ENCODE measurements around the gene HAUS7. TPM values are rescaled to one million over a fixed set of nuclear protein-coding genes. Genes with fewer than 3 reads are reported as not detected.

Gene HAUS7
- total RNA-seq, 1 donor from 2014 or later: 22.3 TPM

DNA sequence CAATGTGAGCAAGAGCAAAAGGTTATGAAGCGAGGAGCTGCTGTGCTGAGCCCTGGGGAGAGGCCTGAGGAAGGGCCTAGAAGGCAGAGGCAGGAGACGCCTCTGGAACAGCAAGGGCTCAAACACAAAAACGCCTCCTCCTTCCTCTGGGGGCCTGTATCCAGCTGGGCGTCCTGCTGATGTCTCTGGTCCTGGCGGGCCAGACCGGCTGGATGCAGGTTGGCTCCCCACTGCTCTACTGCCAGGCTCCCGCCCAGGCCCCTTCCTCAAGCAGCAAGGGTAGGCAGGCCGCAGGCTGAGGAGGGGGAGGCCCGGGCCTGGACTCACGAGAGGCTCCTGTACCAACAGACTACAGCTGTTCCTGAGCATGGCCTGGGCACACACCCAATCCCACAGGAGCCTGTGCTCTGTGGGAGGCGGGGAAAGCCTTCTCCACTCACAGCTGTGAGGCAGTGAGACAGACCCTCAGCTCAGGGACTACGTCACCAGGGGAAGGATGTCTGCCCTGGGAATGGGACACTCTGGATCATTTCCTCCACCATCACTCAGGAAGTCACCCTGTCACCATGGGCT lies 2.3 kb downstream of the HAUS7 start:
- Mint-ChIP-seq H3K4me3 (ENCODE audit: low read depth) (no peak overlapping the region), H3K27me3 (no peaks in the 10 kb centered on the region), H3K36me3 (ENCODE audit: insufficient read depth) (peaks cover 1% of the 10 kb centered on the region), H3K9me3 (ENCODE audit: low read depth) (peaks cover 3% of the 10 kb centered on the region), H3K4me1 (ENCODE audit: low read depth) (no peaks in the 10 kb centered on the region), H3K27ac (no peak overlapping the region)
- TF ChIP-seq, protein P1, sequence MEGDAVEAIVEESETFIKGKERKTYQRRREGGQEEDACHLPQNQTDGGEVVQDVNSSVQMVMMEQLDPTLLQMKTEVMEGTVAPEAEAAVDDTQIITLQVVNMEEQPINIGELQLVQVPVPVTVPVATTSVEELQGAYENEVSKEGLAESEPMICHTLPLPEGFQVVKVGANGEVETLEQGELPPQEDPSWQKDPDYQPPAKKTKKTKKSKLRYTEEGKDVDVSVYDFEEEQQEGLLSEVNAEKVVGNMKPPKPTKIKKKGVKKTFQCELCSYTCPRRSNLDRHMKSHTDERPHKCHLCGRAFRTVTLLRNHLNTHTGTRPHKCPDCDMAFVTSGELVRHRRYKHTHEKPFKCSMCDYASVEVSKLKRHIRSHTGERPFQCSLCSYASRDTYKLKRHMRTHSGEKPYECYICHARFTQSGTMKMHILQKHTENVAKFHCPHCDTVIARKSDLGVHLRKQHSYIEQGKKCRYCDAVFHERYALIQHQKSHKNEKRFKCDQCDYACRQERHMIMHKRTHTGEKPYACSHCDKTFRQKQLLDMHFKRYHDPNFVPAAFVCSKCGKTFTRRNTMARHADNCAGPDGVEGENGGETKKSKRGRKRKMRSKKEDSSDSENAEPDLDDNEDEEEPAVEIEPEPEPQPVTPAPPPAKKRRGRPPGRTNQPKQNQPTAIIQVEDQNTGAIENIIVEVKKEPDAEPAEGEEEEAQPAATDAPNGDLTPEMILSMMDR (IDR thresholded peaks at IDR 0.05; ENCODE audit: unreplicated experiment): no peak
- DNase-seq (ENCODE audit: low spot score, unreplicated experiment): no peak

DNA sequence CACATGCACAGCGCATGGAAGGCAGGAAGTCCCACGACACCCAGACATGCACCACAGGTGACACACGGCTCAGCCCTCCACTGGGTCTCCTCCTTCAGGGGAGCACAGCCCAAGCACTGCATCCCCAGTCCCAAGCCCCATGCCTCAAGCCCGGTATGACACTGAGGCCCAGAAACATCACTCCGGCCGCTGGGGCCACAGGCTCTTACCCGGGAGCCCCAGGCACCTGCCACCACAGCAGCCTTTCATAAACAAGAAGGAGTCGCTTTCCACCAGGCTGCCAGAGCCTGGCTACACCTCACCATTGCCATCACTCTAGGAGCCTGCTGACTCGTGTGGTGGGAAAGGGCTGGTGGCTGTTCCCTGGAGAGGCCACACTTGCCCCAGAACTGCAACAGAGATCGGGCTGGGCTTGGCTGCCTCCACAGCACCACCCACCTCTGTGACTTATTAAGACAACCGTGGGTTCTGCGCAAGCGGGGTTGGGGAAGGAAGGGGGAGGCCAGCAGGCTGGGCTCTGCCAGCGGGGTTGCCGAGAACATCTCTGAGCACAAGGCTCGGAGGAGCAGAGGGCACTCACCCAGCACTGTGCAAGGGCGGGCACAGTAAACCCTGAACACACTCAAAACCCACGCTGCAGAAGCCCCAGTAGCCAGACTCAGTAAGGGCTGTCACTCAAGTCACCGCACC lies 4.5 kb downstream of the HAUS7 start:
- H3K9me3 Mint-ChIP-seq (ENCODE audit: low read depth): peaks cover 3% of the 10 kb centered on the region

GRCh38 chrX:153464116-153464515 lies 6.3 kb downstream of the HAUS7 start:
- Mint-ChIP-seq H3K36me3 (ENCODE audit: insufficient read depth) (peaks cover 10% of the 10 kb centered on the region), H3K27ac (no peak overlapping the region), H3K9me3 (ENCODE audit: low read depth) (peaks cover 6% of the 10 kb centered on the region)

More for the DNA sequence above, 4.5 kb downstream of the HAUS7 start:
- Mint-ChIP-seq H3K36me3 (ENCODE audit: insufficient read depth) (peaks cover 3% of the 10 kb centered on the region), H3K27ac (no peak overlapping the region), H3K4me3 (ENCODE audit: low read depth) (no peak overlapping the region), H3K27me3 (no peaks in the 10 kb centered on the region), H3K4me1 (ENCODE audit: low read depth) (no peaks in the 10 kb centered on the region)
- TF ChIP-seq, protein P1 (IDR thresholded peaks at IDR 0.05; ENCODE audit: unreplicated experiment): no peak
- no peak for DNase-seq (ENCODE audit: low spot score, unreplicated experiment)

DNA sequence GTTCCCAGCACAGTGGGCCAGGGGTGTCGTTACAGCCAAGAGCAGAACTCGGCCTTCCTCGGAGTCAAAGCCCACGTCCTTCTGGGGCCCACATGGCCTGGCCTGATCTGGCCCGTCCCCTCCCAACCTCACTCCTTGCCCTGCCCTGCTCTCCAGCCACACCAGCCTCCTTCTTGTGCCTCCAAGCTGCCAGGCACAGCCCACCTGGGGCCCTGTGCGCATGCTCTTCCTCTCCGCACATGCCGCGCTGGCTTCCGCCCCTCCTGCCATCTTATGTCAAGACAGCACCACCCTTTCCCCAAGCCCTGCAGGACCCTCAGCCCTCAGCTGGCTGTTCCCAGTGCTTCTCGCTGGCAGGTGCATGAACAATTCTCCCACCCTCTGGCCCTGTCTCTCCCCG lies 6.8 kb downstream of the HAUS7 start:
- Mint-ChIP-seq H3K4me1 (ENCODE audit: low read depth) (no peaks in the 10 kb centered on the region), H3K9me3 (ENCODE audit: low read depth) (peaks cover 9% of the 10 kb centered on the region), H3K27ac (no peak overlapping the region), H3K36me3 (ENCODE audit: insufficient read depth) (peaks cover 10% of the 10 kb centered on the region), H3K4me3 (ENCODE audit: low read depth) (no peak overlapping the region), H3K27me3 (no peaks in the 10 kb centered on the region)
- DNase-seq (ENCODE audit: low spot score, unreplicated experiment): no peak
- TF ChIP-seq, protein P1 (IDR thresholded peaks at IDR 0.05; ENCODE audit: unreplicated experiment): no peak

More at GRCh38 chrX:153464116-153464515, 6.3 kb downstream of the HAUS7 start:
- no peak for DNase-seq (ENCODE audit: low spot score, unreplicated experiment)
- Mint-ChIP-seq H3K4me3 (ENCODE audit: low read depth) (no peak overlapping the region), H3K27me3 (no peaks in the 10 kb centered on the region), H3K4me1 (ENCODE audit: low read depth) (no peaks in the 10 kb centered on the region)
- TF ChIP-seq, protein P1 (IDR thresholded peaks at IDR 0.05; ENCODE audit: unreplicated experiment): no peak

- no peak for DNase-seq (ENCODE audit: low spot score, unreplicated experiment)
- Mint-ChIP-seq H3K27me3 (no peaks in the 10 kb centered on the region), H3K27ac (no peak overlapping the region), H3K9me3 (ENCODE audit: low read depth) (peaks cover 9% of the 10 kb centered on the region), H3K4me1 (ENCODE audit: low read depth) (no peaks in the 10 kb centered on the region), H3K36me3 (ENCODE audit: insufficient read depth) (peaks cover 10% of the 10 kb centered on the region), H3K4me3 (ENCODE audit: low read depth) (no peak overlapping the region)
- TF ChIP-seq, protein P1 (IDR thresholded peaks at IDR 0.05; ENCODE audit: unreplicated experiment): no peak
Observed at GRCh38 chrX:153463031-153463430, 7.3 kb downstream of the HAUS7 start.
